OCI-LY7 (cell line): Measurements from ENCODE around the gene ELN. TPM values are rescaled to one million over a fixed set of nuclear protein-coding genes. Genes with fewer than 3 reads are reported as not detected.
"Not testable (repeated sequence)": the region's sequence is repeated elsewhere in the genome, so short reads cannot be mapped to it uniquely, and the experiment has no call there.

Experiments
- BruUV-seq: library from RNA; stranded (reverse); fragments of 400-500 nt; replicated peaks from 2 replicates; lab custom pipeline; 2021; lab: Mats Ljungman, UMichigan
- CTCF ChIA-PET: fragments of 300-600 bp; sonication (Branson Sonifier 250); formaldehyde crosslinking; loops from one replicate; lab custom pipeline; 2022; ENCODE audit warnings: antibody characterized with exemption; ENCODE audit not compliant: unreplicated experiment; lab: Charles Lee
- POLR2A ChIA-PET: fragments of 300-600 bp; sonication (Branson Sonifier 250); formaldehyde crosslinking; loops from one replicate; lab custom pipeline; 2022; ENCODE audit warnings: antibody characterized with exemption; lab: Charles Lee
- DNase-seq: peaks from one replicate; pipeline ENCODE4 v3.0.0-alpha.2; 2015; ENCODE audit warnings: low spot score
- H2AFZ ChIP-seq: fragments of 200-600 bp; sonication (generic), shearing (Covaris generic); 2 replicates; pipeline ENCODE4 v1.6.1; 2014; ENCODE audit warnings: mild to moderate bottlenecking, antibody characterized with exemption, low read length, moderate library complexity
- H3K27ac ChIP-seq: fragments of 200-600 bp; sonication (generic); 2 replicates; pipeline ENCODE4 v1.5.1; 2014; ENCODE audit warnings: mixed run types, low read depth, mild to moderate bottlenecking, moderate library complexity, low read length, inconsistent platforms; ENCODE audit not compliant: poor library complexity, severe bottlenecking
- H3K36me3 ChIP-seq: fragments of 200-600 bp; sonication (generic); 2 replicates; pipeline ENCODE4 v1.6.1; 2014; ENCODE audit warnings: mild to moderate bottlenecking, antibody characterized with exemption, low read length, moderate library complexity, mixed read lengths; ENCODE audit not compliant: insufficient read depth
- H3K4me1 ChIP-seq: fragments of 200-600 bp; sonication (generic); 2 replicates; pipeline ENCODE4 v1.5.1; 2014; ENCODE audit warnings: mild to moderate bottlenecking, low read length; ENCODE audit not compliant: insufficient read depth, poor library complexity, severe bottlenecking
- H3K4me2 ChIP-seq: fragments of 200-600 bp; sonication (generic); 2 replicates; pipeline ENCODE4 v1.6.1; 2014; ENCODE audit warnings: mild to moderate bottlenecking, low read length
- H3K4me3 ChIP-seq: fragments of 200-600 bp; sonication (generic); 2 replicates; pipeline ENCODE4 v1.5.1; 2014; ENCODE audit warnings: mild to moderate bottlenecking, low read depth, low read length; ENCODE audit not compliant: poor library complexity, severe bottlenecking
- H3K79me2 ChIP-seq: fragments of 200-600 bp; sonication (generic); 2 replicates; pipeline ENCODE4 v1.6.1; 2016; ENCODE audit warnings: low read depth, mild to moderate bottlenecking, low read length, moderate library complexity, mixed read lengths; ENCODE audit not compliant: insufficient read depth
- H3K9me2 ChIP-seq: fragments of 200-600 bp; sonication (generic); 2 replicates; pipeline ENCODE4 v1.6.1; 2016; ENCODE audit warnings: mild to moderate bottlenecking, low read length, mixed read lengths; ENCODE audit not compliant: insufficient read depth
- H3K9me3 ChIP-seq: fragments of 200-600 bp; sonication (generic); 2 replicates; pipeline ENCODE4 v1.6.1; 2014; ENCODE audit warnings: mild to moderate bottlenecking, mixed run types, low read length, mixed read lengths
- H4K20me1 ChIP-seq: fragments of 200-600 bp; sonication (generic); 2 replicates; pipeline ENCODE4 v1.6.1; 2014; ENCODE audit warnings: mild to moderate bottlenecking, antibody characterized with exemption, low read length, moderate library complexity, mixed read lengths; ENCODE audit not compliant: insufficient read depth
- CTCF ChIP-seq: fragments of 200-600 bp; sonication (generic); conservative IDR thresholded peaks from 2 replicates; pipeline ENCODE4 v1.5.1; 2014; ENCODE audit warnings: mild to moderate bottlenecking, antibody characterized with exemption, low read length, moderate library complexity, mixed read lengths
- EZH2phosphoT487 ChIP-seq: fragments of 200-600 bp; sonication (generic); IDR thresholded peaks from 2 replicates; pipeline ENCODE4 v1.6.1; 2018; ENCODE audit warnings: low read depth, borderline replicate concordance, mild to moderate bottlenecking, mixed run types, antibody characterized with exemption, low read length, moderate library complexity, mixed read lengths
- intact Hi-C: fragments of 100-400 bp; cut with micrococcal nuclease; formaldehyde crosslinking; loops from one replicate; pipeline ENCODE4 v1.10.0; 2022; ENCODE audit not compliant: unreplicated experiment
- total RNA-seq, 2 experiments: library from RNA; depleted of rRNA in 1 of 2; stranded (reverse); fragments of >200 nt in 1 of 2; shearing (Covaris generic) in 1 of 2; gene quantifications; 2 replicates each; pipeline ENCODE4 v1.2.3, GENCODE V29; 2014 to 2022

ELN gene
- total RNA-seq, 2 experiments from 2014 or later: not detected

DNA sequence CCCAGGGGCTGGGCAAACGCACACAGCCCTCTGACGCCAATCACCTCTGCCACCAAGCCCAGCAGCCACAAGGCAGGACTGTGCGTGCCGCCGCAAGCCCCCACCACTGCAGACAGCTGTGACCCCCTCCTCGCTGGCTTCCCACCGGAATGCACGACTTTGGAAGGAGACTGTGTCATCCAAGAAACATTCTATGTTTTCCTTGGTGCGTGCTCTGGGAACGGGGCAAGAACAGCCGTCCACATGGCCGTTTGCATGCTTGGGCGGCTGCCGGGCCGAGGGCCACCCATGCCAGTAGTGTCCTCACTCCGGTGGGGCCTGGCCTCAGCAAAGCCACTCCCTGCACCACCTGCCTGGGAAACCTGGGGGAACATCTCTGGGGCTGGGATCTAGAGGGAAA lies 17.6 kb upstream of the ELN start:
- ChIA-PET CTCF (no interaction called here), POLR2A (no interaction called here)

GRCh38 chr7:74011421-74011820 lies 16.6 kb upstream of the ELN start:
- H3K4me3 ChIP-seq, H3K36me3 ChIP-seq, POLR2A ChIA-PET, H3K79me2 ChIP-seq, H3K27ac ChIP-seq, H3K9me2 ChIP-seq, DNase-seq, H3K9me3 ChIP-seq, BruUV-seq, H3K4me2 ChIP-seq, intact Hi-C loops, H4K20me1 ChIP-seq, CTCF ChIA-PET, H3K4me1 ChIP-seq, H2AFZ ChIP-seq: not testable (repeated sequence)

More for the DNA sequence above, 17.6 kb upstream of the ELN start:
- no TSS peak for BruUV-seq
- Histone ChIP-seq H3K27ac (no peak overlapping the region), H3K9me3 (no peaks in the 10 kb centered on the region), H3K4me2 (no peak overlapping the region), H3K4me3 (no peak overlapping the region), H3K36me3 (no peaks in the 10 kb centered on the region), H3K4me1 (no peaks in the 10 kb centered on the region), H4K20me1 (no peaks in the 10 kb centered on the region), H2AFZ (no peak overlapping the region), H3K79me2 (no peaks in the 10 kb centered on the region), H3K9me2 (no peaks in the 10 kb centered on the region)
- DNase-seq: no peak
- intact Hi-C loops: no loop called here
- no peak for TF ChIP-seq CTCF
- no peak for TF ChIP-seq EZH2phosphoT487

- intact Hi-C loops: no loop called here
- Histone ChIP-seq H3K9me2 (no peaks in the 10 kb centered on the region), H3K36me3 (no peaks in the 10 kb centered on the region), H4K20me1 (no peaks in the 10 kb centered on the region), H3K4me1 (no peaks in the 10 kb centered on the region), H3K4me3 (no peak overlapping the region), H3K4me2 (no peak overlapping the region), H3K9me3 (no peaks in the 10 kb centered on the region), H3K79me2 (no peaks in the 10 kb centered on the region), H3K27ac (no peak overlapping the region), H2AFZ (no peak overlapping the region)
- TF ChIP-seq EZH2phosphoT487 (no peak), CTCF (no peak)
- ChIA-PET CTCF (no interaction called here), POLR2A (no interaction called here)
- DNase-seq: no peak
- no TSS peak for BruUV-seq
These were observed 15.1 kb upstream of the ELN start for GRCh38 chr7:74012842-74013249.
